ENCODE data around the gene TGFB1I1. TPM values are rescaled to one million over a fixed set of nuclear protein-coding genes. Genes with fewer than 3 reads are reported as not detected.
A peak's percentile ranks its signal among the peaks of the same experiment; 100 is the strongest.

Gene TGFB1I1
- total RNA-seq, 1 donor from 2014 or later = 32.5 TPM

GRCh38 chr16:31428638-31429247 is 43.2 kb upstream of the TGFB1I1 start:
- DNase-seq = no peak
- Histone ChIP-seq H3K4me3 (no peak overlapping the region), H3K9me3 (no peaks in the 10 kb centered on the region), H3K27ac (no peak overlapping the region), H3K27me3 (ENCODE audit: low read depth) (no peaks in the 10 kb centered on the region), H3K4me1 (peaks cover 4% of the 10 kb centered on the region), H3K36me3 (no peaks in the 10 kb centered on the region)
- TF ChIP-seq CTCF (IDR thresholded peaks at IDR 0.05) = no peak
- ATAC-seq = no peak
- intact Hi-C loops (cut with DNase I) = no loop called here

DNA sequence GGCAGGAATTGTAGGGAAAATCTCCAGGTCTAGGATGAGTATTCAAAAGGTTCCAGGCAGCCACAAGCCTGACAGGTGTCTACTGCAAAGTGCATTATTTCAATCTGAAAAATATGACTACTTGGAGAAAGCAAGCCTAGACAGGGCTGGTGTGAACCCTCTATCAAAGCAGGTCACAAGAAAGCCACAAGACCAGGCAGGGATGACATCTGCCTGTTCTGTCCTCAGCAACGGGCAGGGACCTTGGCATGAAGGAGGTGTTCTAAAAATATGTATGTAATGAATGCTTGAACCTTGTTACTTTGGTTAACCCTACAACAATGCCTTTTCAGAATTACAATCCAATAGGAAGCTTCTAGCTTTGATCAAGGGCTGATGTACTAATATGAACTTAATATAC is 42.6 kb upstream of the TGFB1I1 start:
- intact Hi-C loops (cut with DNase I) = no loop called here
- Histone ChIP-seq H3K27me3 (ENCODE audit: low read depth) (no peaks in the 10 kb centered on the region), H3K4me3 (no peak overlapping the region), H3K27ac (no peak overlapping the region), H3K9me3 (no peaks in the 10 kb centered on the region), H3K4me1 (peaks cover 4% of the 10 kb centered on the region), H3K36me3 (no peaks in the 10 kb centered on the region)
- no peak for ATAC-seq
- TF ChIP-seq CTCF (IDR thresholded peaks at IDR 0.05) = no peak
- no peak for DNase-seq

DNA sequence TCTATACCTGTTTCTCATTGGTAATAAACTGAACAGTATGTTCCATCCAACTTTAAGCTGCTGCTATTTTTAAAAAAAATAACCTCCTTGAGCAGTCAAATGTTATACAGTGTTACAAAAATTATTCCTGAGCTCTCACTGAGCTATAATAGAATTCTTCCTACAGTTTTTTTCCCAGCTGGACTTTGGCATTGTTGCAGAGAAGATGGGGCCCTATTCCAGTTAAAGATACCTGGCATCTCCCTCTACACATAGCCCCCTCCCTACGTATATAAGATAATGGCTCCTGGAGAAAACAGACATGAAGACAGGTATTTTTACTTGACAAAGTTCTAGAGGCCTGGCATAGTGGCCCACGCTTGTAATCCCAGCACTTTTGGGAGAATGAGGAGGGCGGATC is 42.2 kb upstream of the TGFB1I1 start:
- ATAC-seq (no peak), DNase-seq (no peak)
- Histone ChIP-seq H3K27ac (no peak overlapping the region), H3K9me3 (no peaks in the 10 kb centered on the region), H3K36me3 (no peaks in the 10 kb centered on the region), H3K4me3 (no peak overlapping the region), H3K27me3 (ENCODE audit: low read depth) (no peaks in the 10 kb centered on the region), H3K4me1 (peaks cover 4% of the 10 kb centered on the region)
- intact Hi-C loops (cut with DNase I) = no loop called here
- TF ChIP-seq CTCF (IDR thresholded peaks at IDR 0.05) = no peak

GRCh38 chr16:31430380-31431052 is 41.4 kb upstream of the TGFB1I1 start:
- no peak for ATAC-seq
- no peak for TF ChIP-seq CTCF (IDR thresholded peaks at IDR 0.05)
- Histone ChIP-seq H3K27me3 (ENCODE audit: low read depth) (no peaks in the 10 kb centered on the region), H3K36me3 (no peaks in the 10 kb centered on the region), H3K9me3 (no peaks in the 10 kb centered on the region), H3K4me1 (peaks cover 4% of the 10 kb centered on the region), H3K4me3 (no peak overlapping the region), H3K27ac (no peak overlapping the region)
- DNase-seq = no peak
- intact Hi-C loops (cut with DNase I) = no loop called here

GRCh38 chr16:31435341-31436220 is 36.4 kb upstream of the TGFB1I1 start:
- intact Hi-C loops (cut with DNase I) = no loop called here
- H3K4me1 ChIP-seq = no peaks in the 10 kb centered on the region
- no peak overlapping the region for H3K4me3 ChIP-seq
- no peaks in the 10 kb centered on the region for H3K36me3 ChIP-seq
- H3K27ac ChIP-seq = no peak overlapping the region
- DNase-seq (no peak), ATAC-seq (peak in 1 of 2 donors; percentile 36)
- no peak for TF ChIP-seq CTCF (IDR thresholded peaks at IDR 0.05)
- H3K9me3 ChIP-seq = no peaks in the 10 kb centered on the region
- no peaks in the 10 kb centered on the region for H3K27me3 ChIP-seq (ENCODE audit: low read depth)
